ENCODE measurements around the gene PLB1.

Gene PLB1

GRCh38 chr2:28622101-28622499 lies 126.2 kb downstream of the PLB1 start:
- Mint-ChIP-seq H3K27ac (peak overlapping the region; percentile 90), H3K4me1 (peaks cover 47 to 68% of the 10 kb centered on the region in 2 donors)
- ATAC-seq (replicated peaks) = no peak

GRCh38 chr2:28623582-28624405 lies 127.9 kb downstream of the PLB1 start:
- Mint-ChIP-seq H3K9me3 (peaks cover 0 to 2% of the 10 kb centered on the region in 2 donors), H3K36me3 (no peaks in the 10 kb centered on the region), H3K27ac (no peak overlapping the region), H3K4me1 (peaks cover 49 to 75% of the 10 kb centered on the region in 2 donors), H3K27me3 (no peaks in the 10 kb centered on the region), H3K4me3 (peak overlapping the region; percentile 56 to 77)
- no peak for DNase-seq
- ATAC-seq (replicated peaks) = no peak

More at GRCh38 chr2:28622101-28622499, 126.2 kb downstream of the PLB1 start:
- DNase-seq = no peak
- H3K9me3 Mint-ChIP-seq = peaks cover 0 to 2% of the 10 kb centered on the region in 2 donors
- peaks cover 0 to 5% of the 10 kb centered on the region in 2 donors for H3K27me3 Mint-ChIP-seq
- H3K4me3 Mint-ChIP-seq = peak overlapping the region; percentile 22 to 45
- H3K36me3 Mint-ChIP-seq = no peaks in the 10 kb centered on the region

- H3K27ac Mint-ChIP-seq = peak overlapping the region; percentile 94
- no peaks in the 10 kb centered on the region for H3K36me3 Mint-ChIP-seq
- DNase-seq (no peak), ATAC-seq (replicated peaks) (no peak)
- H3K4me1 Mint-ChIP-seq = peaks cover 49 to 75% of the 10 kb centered on the region in 2 donors
- H3K9me3 Mint-ChIP-seq = peaks cover 0 to 2% of the 10 kb centered on the region in 2 donors
- H3K4me3 Mint-ChIP-seq = peak overlapping the region; percentile 72 to 77
- H3K27me3 Mint-ChIP-seq = no peaks in the 10 kb centered on the region
Measured at GRCh38 chr2:28624436-28624792, 128.6 kb downstream of the PLB1 start.

GRCh38 chr2:28624793-28625701 lies 129.2 kb downstream of the PLB1 start:
- Mint-ChIP-seq H3K9me3 (peaks cover 0 to 2% of the 10 kb centered on the region in 2 donors), H3K27me3 (no peaks in the 10 kb centered on the region), H3K27ac (peak overlapping the region; percentile 94), H3K4me1 (peaks cover 44 to 74% of the 10 kb centered on the region in 2 donors), H3K4me3 (peak overlapping the region; percentile 72 to 77), H3K36me3 (no peaks in the 10 kb centered on the region)
- DNase-seq (peak; percentile 77), ATAC-seq (replicated peaks) (peak; percentile 90 to 91)

- Mint-ChIP-seq H3K36me3 (no peaks in the 10 kb centered on the region), H3K27ac (peak overlapping the region; percentile 65), H3K27me3 (no peaks in the 10 kb centered on the region), H3K4me3 (no peak overlapping the region), H3K4me1 (peaks cover 34 to 61% of the 10 kb centered on the region in 2 donors), H3K9me3 (peaks cover 0 to 2% of the 10 kb centered on the region in 2 donors)
- ATAC-seq (replicated peaks) (no peak), DNase-seq (no peak)
Measured at GRCh38 chr2:28626376-28626775, 130.5 kb downstream of the PLB1 start.

- Mint-ChIP-seq H3K4me3 (no peak overlapping the region), H3K4me1 (peaks cover 29 to 55% of the 10 kb centered on the region in 2 donors), H3K27ac (no peak overlapping the region), H3K36me3 (no peaks in the 10 kb centered on the region), H3K9me3 (peaks cover 0 to 2% of the 10 kb centered on the region in 2 donors), H3K27me3 (no peaks in the 10 kb centered on the region)
- DNase-seq = no peak
- no peak for ATAC-seq (replicated peaks)
Measured at GRCh38 chr2:28626891-28627421, 131.1 kb downstream of the PLB1 start.

- ATAC-seq (replicated peaks) (no peak), DNase-seq (no peak)
- H3K36me3 Mint-ChIP-seq = no peaks in the 10 kb centered on the region
- peaks cover 25 to 47% of the 10 kb centered on the region in 2 donors for H3K4me1 Mint-ChIP-seq
- H3K27ac Mint-ChIP-seq = no peak overlapping the region
- no peak overlapping the region for H3K4me3 Mint-ChIP-seq
- no peaks in the 10 kb centered on the region for H3K27me3 Mint-ChIP-seq
- H3K9me3 Mint-ChIP-seq = peaks cover 0 to 2% of the 10 kb centered on the region in 2 donors
Measured at GRCh38 chr2:28627722-28628480, 132.0 kb downstream of the PLB1 start.

GRCh38 chr2:28628506-28628905 lies 132.6 kb downstream of the PLB1 start:
- H3K27me3 Mint-ChIP-seq = no peaks in the 10 kb centered on the region
- H3K36me3 Mint-ChIP-seq = no peaks in the 10 kb centered on the region
- peaks cover 22 to 41% of the 10 kb centered on the region in 2 donors for H3K4me1 Mint-ChIP-seq
- no peak overlapping the region for H3K4me3 Mint-ChIP-seq
- DNase-seq (no peak), ATAC-seq (replicated peaks) (no peak)
- H3K27ac Mint-ChIP-seq = no peak overlapping the region
- peaks cover 0 to 2% of the 10 kb centered on the region in 2 donors for H3K9me3 Mint-ChIP-seq

- Mint-ChIP-seq H3K4me3 (no peak overlapping the region), H3K36me3 (no peaks in the 10 kb centered on the region), H3K4me1 (peaks cover 22 to 36% of the 10 kb centered on the region in 2 donors), H3K9me3 (peaks cover 0 to 2% of the 10 kb centered on the region in 2 donors), H3K27ac (no peak overlapping the region), H3K27me3 (peaks cover 0 to 4% of the 10 kb centered on the region in 2 donors)
- no peak for ATAC-seq (replicated peaks)
- DNase-seq = no peak
Measured at GRCh38 chr2:28628987-28629386, 133.1 kb downstream of the PLB1 start.

- Mint-ChIP-seq H3K4me1 (peaks cover 13 to 27% of the 10 kb centered on the region in 2 donors), H3K27me3 (peaks cover 0 to 5% of the 10 kb centered on the region in 2 donors), H3K27ac (no peak overlapping the region), H3K9me3 (no peaks in the 10 kb centered on the region), H3K36me3 (no peaks in the 10 kb centered on the region), H3K4me3 (no peak overlapping the region)
- no peak for ATAC-seq (replicated peaks)
- DNase-seq = no peak
Measured at GRCh38 chr2:28629910-28630309, 134.1 kb downstream of the PLB1 start.

- no peak for ATAC-seq (replicated peaks)
- DNase-seq = no peak
- Mint-ChIP-seq H3K4me3 (no peak overlapping the region), H3K36me3 (no peaks in the 10 kb centered on the region), H3K27me3 (peaks cover 0 to 5% of the 10 kb centered on the region in 2 donors), H3K27ac (no peak overlapping the region), H3K9me3 (no peaks in the 10 kb centered on the region), H3K4me1 (peaks cover 9 to 23% of the 10 kb centered on the region in 2 donors)
Measured at GRCh38 chr2:28630341-28630740, 134.5 kb downstream of the PLB1 start.

- no peak for ATAC-seq (replicated peaks)
- no peak overlapping the region for H3K27ac Mint-ChIP-seq
- H3K27me3 Mint-ChIP-seq = peaks cover 0 to 5% of the 10 kb centered on the region in 2 donors
- H3K9me3 Mint-ChIP-seq = no peaks in the 10 kb centered on the region
- DNase-seq = no peak
- H3K4me1 Mint-ChIP-seq = peaks cover 6 to 10% of the 10 kb centered on the region in 2 donors
- H3K36me3 Mint-ChIP-seq = no peaks in the 10 kb centered on the region
- H3K4me3 Mint-ChIP-seq = no peak overlapping the region
Measured at GRCh38 chr2:28631514-28632206, 135.8 kb downstream of the PLB1 start.

- DNase-seq (no peak), ATAC-seq (replicated peaks) (no peak)
- Mint-ChIP-seq H3K27me3 (peaks cover 0 to 5% of the 10 kb centered on the region in 2 donors), H3K36me3 (no peaks in the 10 kb centered on the region), H3K27ac (no peak overlapping the region), H3K4me1 (peaks cover 4 to 5% of the 10 kb centered on the region in 2 donors), H3K9me3 (no peaks in the 10 kb centered on the region), H3K4me3 (no peak overlapping the region)
Measured at GRCh38 chr2:28632791-28633190, 136.9 kb downstream of the PLB1 start.

All from stimulated activated naive B cell treated with anti-CD40 and anti-IgM and Interleukin-4, amounts not matched to agents 10 μg/mL and 1 μg/mL and 100 μg/mL, for 72 hours (primary cell).